ENCODE results near the gene ELOVL3. TPM values are rescaled to one million over a fixed set of nuclear protein-coding genes. Genes with fewer than 3 reads are reported as not detected.

Gene ELOVL3
- total RNA-seq, 4 donors from 2014 or later = 0.81 TPM; not detected in 3

GRCh38 chr10:102279104-102279503, 53.0 kb downstream of the ELOVL3 start:
- H3K9me3 ChIP-seq = no peaks in the 10 kb centered on the region
- no peak for TF ChIP-seq POLR2AphosphoS5 (IDR thresholded peaks at IDR 0.05)
- TF ChIP-seq EP300 (IDR thresholded peaks at IDR 0.05) = no peak
- peaks cover 0 to 12% of the 10 kb centered on the region in 2 donors for H3K36me3 ChIP-seq
- H3K4me1 ChIP-seq = peaks cover 0 to 42% (median 8%) of the 10 kb centered on the region in 3 donors
- H3K27ac ChIP-seq = no peak overlapping the region
- ATAC-seq = no peak
- H3K4me3 ChIP-seq = no peak overlapping the region
- no peaks in the 10 kb centered on the region for H3K27me3 ChIP-seq

Other genes starting within 250 kb of the ELOVL3 start
- 10 to 100 TPM; 12.4 to 17.2 (median 14.9) TPM for gene ARMH3, start 170.1 kb upstream of the ELOVL3 start, total RNA-seq
- gene HPS6, start 160.9 kb upstream of the ELOVL3 start, total RNA-seq = 10 to 100 TPM; 24.1 to 36.2 (median 27.1) TPM
- gene LDB1, start 105.9 kb upstream of the ELOVL3 start, total RNA-seq = 10 to 100 TPM; 43.7 to 92.0 (median 60.4) TPM
- 10 to 100 TPM; 13.4 to 31.4 (median 17.8) TPM for gene PPRC1, start 93.3 kb upstream of the ELOVL3 start, total RNA-seq
- 10 to 100 TPM; 52.9 to 66.5 (median 57.2) TPM for gene NOLC1, start 73.9 kb upstream of the ELOVL3 start, total RNA-seq
- under 1 TPM in 1 of 4 donors, not detected in 3; 0.30 TPM for gene PITX3, start 15.2 kb downstream of the ELOVL3 start, total RNA-seq
- 10 to 100 TPM; 32.0 to 54.7 (median 39.4) TPM for gene GBF1, start 19.2 kb downstream of the ELOVL3 start, total RNA-seq
- gene NFKB2, start 169.4 kb downstream of the ELOVL3 start, total RNA-seq = 10 to 100 TPM; 20.5 to 31.6 (median 24.8) TPM
- 100 to 1,000 TPM in 1 of 4 donors, 10 to 100 TPM in 3; 28.6 to 195 (median 41.4) TPM for gene PSD, start 192.5 kb downstream of the ELOVL3 start, total RNA-seq
- gene FBXL15, start 194.5 kb downstream of the ELOVL3 start, total RNA-seq = 10 to 100 TPM; 18.6 to 41.9 (median 26.1) TPM
- 10 to 100 TPM; 61.4 to 84.3 (median 67.5) TPM for gene CUEDC2, start 206.3 kb downstream of the ELOVL3 start, total RNA-seq
- not detected for gene C10orf95, start 225.2 kb downstream of the ELOVL3 start, total RNA-seq